Calu3 (cell line): Measurements from ENCODE around the gene DECR2. TPM values are rescaled to one million over a fixed set of nuclear protein-coding genes. Genes with fewer than 3 reads are reported as not detected.

Experiments used
- Bru-seq: library from RNA; stranded (reverse); fragments of 400-500 nt; gene quantifications from one replicate; lab custom pipeline; 2021; lab: Mats Ljungman, UMichigan
- BruChase-seq, 2 experiments: library from RNA; stranded (reverse); fragments of 400-500 nt; gene quantifications; one replicate each; lab custom pipeline; 2021; lab: Mats Ljungman, UMichigan
- BruUV-seq: library from RNA; stranded (reverse); fragments of 400-500 nt; replicated peaks from 2 replicates; lab custom pipeline; 2021; lab: Mats Ljungman, UMichigan
- CTCF ChIA-PET: fragments of 300-600 bp; sonication (Branson Sonifier 250); formaldehyde crosslinking; loops from one replicate; lab custom pipeline; 2022; ENCODE audit warnings: antibody characterized with exemption; lab: Charles Lee
- DNase-seq: peaks from one replicate; pipeline ENCODE4 v3.0.0; 2022
- H3K27ac Mint-ChIP-seq: one replicate; pipeline ENCODE4 v1.8.0; 2022; ENCODE audit warnings: mixed read lengths; ENCODE audit not compliant: unreplicated experiment
- H3K27me3 Mint-ChIP-seq: one replicate; pipeline ENCODE4 v1.8.0; 2022; ENCODE audit warnings: mixed read lengths; ENCODE audit not compliant: unreplicated experiment
- H3K36me3 Mint-ChIP-seq: one replicate; pipeline ENCODE4 v1.8.0; 2022; ENCODE audit warnings: mild to moderate bottlenecking, moderate library complexity, mixed read lengths; ENCODE audit not compliant: insufficient read depth, unreplicated experiment
- H3K4me1 Mint-ChIP-seq: one replicate; pipeline ENCODE4 v1.8.0; 2022; ENCODE audit warnings: mild to moderate bottlenecking, low read depth, mixed read lengths; ENCODE audit not compliant: unreplicated experiment
- H3K4me3 Mint-ChIP-seq: one replicate; pipeline ENCODE4 v1.8.0; 2022; ENCODE audit warnings: mild to moderate bottlenecking, low read depth, moderate library complexity, mixed read lengths; ENCODE audit not compliant: unreplicated experiment
- H3K9me3 Mint-ChIP-seq: one replicate; pipeline ENCODE4 v1.8.0; 2022; ENCODE audit warnings: low read depth, mixed read lengths; ENCODE audit not compliant: unreplicated experiment
- CTCF ChIP-seq: fragments of 200-600 bp; IDR thresholded peaks from one replicate; pipeline ENCODE4 v1.8.0; 2022; ENCODE audit warnings: antibody characterized with exemption; ENCODE audit not compliant: unreplicated experiment
- intact Hi-C: fragments of 100-400 bp; cut with micrococcal nuclease; formaldehyde crosslinking; loops from one replicate; pipeline ENCODE4 v1.10.0; 2022; ENCODE audit not compliant: unreplicated experiment
- long read RNA-seq: library from polyadenylated mRNA; stranded (forward); transcript quantifications from one replicate; pipeline ENCODE4 v2.0.0, GENCODE V29; 2022
- total RNA-seq: library from RNA; stranded (reverse); gene quantifications from 2 replicates; pipeline ENCODE4 v1.2.3, GENCODE V29; 2022

Gene DECR2
- total RNA-seq: 41.2 and 49.6 TPM in 2 replicates
- percentile 59 among the genes with signal in this experiment for Bru-seq, nascent RNA
- percentile 61 among the genes with signal in this experiment for BruChase-seq, experiment 1, labeled RNA remaining after a 6-hour chase
- BruChase-seq, experiment 2, labeled RNA remaining after a 2-hour chase: percentile 74 among the genes with signal in this experiment
- long read RNA-seq, transcript DECR2-201 (9 exons, 1,615 nt): major isoform, 40 of 65 reads
- long read RNA-seq, partial matches to known transcripts: 3 of 65 reads
- long read RNA-seq, other reads (novel, unspliced or antisense): 22 of 65 reads

- Mint-ChIP-seq H3K36me3 (peaks cover 55% of the 10 kb centered on the region), H3K27ac (peak within 1 kb of the TSS; percentile 74), H3K9me3 (no peaks in the 10 kb centered on the region), H3K4me1 (peaks cover 9% of the 10 kb centered on the region), H3K27me3 (no peaks in the 10 kb centered on the region), H3K4me3 (peak within 1 kb of the TSS; percentile 88)
- TF ChIP-seq CTCF: peak; percentile 28
- CTCF ChIA-PET: interaction anchor here (0.6 to 0.9 kb wide), 5 partner anchors 19 to 290 kb away, joined by 3 to 5 read pairs (median 4); partner anchors contain the start of gene RAB11FIP3
- DNase-seq: peak; percentile 97
- BruUV-seq: no TSS peak
- intact Hi-C loops: no loop called here
These were observed at the start of gene DECR2 for GRCh38 chr16:401468-402348. Gene DECR2, plus strand, starts transcription at chr16:401885. Its CDS starts 79 bp downstream, at chr16:401964.

- intact Hi-C loops: no loop called here
- no TSS peak for BruUV-seq
- H3K27me3 Mint-ChIP-seq: no peaks in the 10 kb centered on the region
- CTCF ChIA-PET: interaction anchor here (0.5 to 1.0 kb wide), 25 partner anchors 9 to 1488 kb away, joined by 3 to 18 read pairs (median 5); partner anchors contain the start of genes FAM234A, LUC7L, MRPL28 and POLR3K
- peak within 1 kb of the TSS; percentile 71 for H3K4me3 Mint-ChIP-seq
- H3K9me3 Mint-ChIP-seq: no peaks in the 10 kb centered on the region
- TF ChIP-seq CTCF: peak; percentile 71
- peaks cover 27% of the 10 kb centered on the region for H3K36me3 Mint-ChIP-seq
- peaks cover 15% of the 10 kb centered on the region for H3K4me1 Mint-ChIP-seq
- H3K27ac Mint-ChIP-seq: peak within 1 kb of the TSS; percentile 36
- DNase-seq: peak; percentile 100
These were observed 48.9 kb upstream of the DECR2 start, which contains the start of gene AXIN1 for GRCh38 chr16:352547-353403. Gene AXIN1, minus strand, starts transcription at chr16:352723. Its CDS starts 5,698 bp downstream, at chr16:347025.

- Mint-ChIP-seq H3K27me3 (no peaks in the 10 kb centered on the region), H3K4me3 (peak overlapping the region; percentile 71), H3K4me1 (peaks cover 12% of the 10 kb centered on the region), H3K27ac (no peak overlapping the region), H3K9me3 (no peaks in the 10 kb centered on the region), H3K36me3 (peaks cover 27% of the 10 kb centered on the region)
- intact Hi-C loops: no loop called here
- no TSS peak for BruUV-seq
- no peak for TF ChIP-seq CTCF
- CTCF ChIA-PET: interaction anchor here (0.5 to 1.0 kb wide), 21 partner anchors 8 to 300 kb away, joined by 3 to 18 read pairs (median 5); partner anchors contain the start of genes FAM234A, LUC7L, MRPL28 and POLR3K
- DNase-seq: no peak
These were observed 48.0 kb upstream of the DECR2 start for GRCh38 chr16:353404-354290.
